ENCODE data around the gene OLFM3. TPM values are rescaled to one million over a fixed set of nuclear protein-coding genes. Genes with fewer than 3 reads are reported as not detected.

The OLFM3 gene
- not detected for total RNA-seq

DNA sequence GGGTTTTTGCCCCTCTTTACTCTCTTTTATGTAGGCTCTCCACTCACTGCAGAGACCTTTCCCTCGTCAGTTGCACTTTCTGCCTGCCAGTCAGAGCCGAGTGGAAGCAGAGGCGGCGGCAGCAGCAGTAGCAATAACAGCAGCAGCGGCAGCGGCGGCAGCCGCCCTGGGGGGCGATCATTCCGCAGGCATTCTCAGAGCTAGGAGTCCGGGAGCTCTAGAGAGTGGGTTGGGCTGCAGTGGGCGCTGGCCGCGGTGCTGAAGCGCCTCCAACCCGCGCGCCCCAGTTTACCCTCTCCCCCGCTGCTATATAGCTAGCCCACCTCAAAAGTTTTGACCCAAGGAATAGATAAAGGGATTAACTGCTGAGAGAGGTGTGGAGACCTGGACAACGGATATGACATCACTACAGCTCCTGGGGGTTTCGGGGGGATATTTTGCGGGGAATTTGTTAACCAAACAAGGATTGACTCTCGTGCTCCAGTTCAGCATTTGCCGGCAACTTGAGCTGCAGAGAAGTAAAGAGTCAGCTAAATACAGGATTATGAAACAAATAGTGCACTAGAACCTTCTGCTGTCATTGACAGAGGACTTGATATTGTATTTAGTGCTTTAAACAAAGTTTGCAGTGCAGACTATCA lies at the start of gene OLFM3:
Gene OLFM3, minus strand, starts transcription at position 102 of the 641 bp plus-strand sequence.
- DNase-seq (ENCODE audit: low spot score), result no peak

DNA sequence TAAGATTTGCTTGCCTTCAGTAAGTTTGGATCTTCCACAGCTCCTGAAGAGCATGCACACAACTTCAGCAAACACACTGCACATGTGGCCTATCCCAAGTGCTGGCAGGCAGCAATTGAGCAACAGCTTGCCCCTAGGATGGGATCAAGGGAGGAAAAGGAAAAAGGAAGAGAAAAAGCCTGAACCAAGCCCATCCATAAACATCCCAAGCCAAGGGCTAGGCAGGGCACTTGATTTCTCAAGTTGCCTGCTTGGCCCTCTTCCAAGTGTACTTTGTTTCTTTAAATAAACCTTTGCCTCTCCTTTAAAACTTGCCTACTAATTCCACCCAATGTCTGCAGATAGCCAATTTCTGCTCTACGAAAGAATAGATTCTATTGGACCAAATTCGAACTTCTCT lies 49.0 kb upstream of the OLFM3 start:
- no peak for DNase-seq (ENCODE audit: low spot score)

DNA sequence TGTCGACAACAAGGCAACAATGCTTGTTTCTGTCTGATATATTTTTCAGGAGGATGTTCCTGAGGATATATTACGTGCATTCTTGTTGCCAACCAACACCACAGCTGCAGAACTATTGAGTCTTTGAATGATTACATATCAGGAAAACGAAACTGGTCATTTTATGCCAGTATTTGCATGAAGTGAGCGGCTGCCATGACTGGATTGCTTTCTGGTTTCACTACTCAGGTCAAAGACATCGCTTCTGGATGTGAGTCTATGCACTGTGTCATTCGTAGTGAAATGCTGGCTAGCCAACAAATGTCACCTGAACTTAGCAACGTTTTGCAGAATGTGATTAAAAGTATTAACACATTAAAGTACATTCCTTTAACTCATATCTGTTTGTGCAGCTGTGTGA lies 35.8 kb upstream of the OLFM3 start:
- DNase-seq (ENCODE audit: low spot score), result no peak

DNA sequence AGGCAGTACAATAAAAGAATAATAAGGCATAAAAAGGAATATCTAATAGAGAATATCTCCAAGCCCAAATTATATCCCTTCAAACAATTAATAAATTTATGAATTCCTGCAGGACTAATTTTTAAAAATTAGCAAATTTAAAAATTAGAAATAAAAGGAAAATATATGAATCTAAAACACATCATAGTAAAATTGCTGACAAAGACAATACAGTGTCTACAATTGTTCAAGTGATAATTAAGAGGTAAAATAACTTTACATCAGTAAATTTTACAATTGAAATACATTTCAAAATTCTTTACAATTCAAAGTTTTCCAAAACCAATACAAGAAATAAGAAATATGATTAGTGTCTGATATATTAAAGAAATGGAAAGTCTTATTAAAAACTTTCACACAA lies 22.8 kb upstream of the OLFM3 start:
- no peak for DNase-seq (ENCODE audit: low spot score)

DNA sequence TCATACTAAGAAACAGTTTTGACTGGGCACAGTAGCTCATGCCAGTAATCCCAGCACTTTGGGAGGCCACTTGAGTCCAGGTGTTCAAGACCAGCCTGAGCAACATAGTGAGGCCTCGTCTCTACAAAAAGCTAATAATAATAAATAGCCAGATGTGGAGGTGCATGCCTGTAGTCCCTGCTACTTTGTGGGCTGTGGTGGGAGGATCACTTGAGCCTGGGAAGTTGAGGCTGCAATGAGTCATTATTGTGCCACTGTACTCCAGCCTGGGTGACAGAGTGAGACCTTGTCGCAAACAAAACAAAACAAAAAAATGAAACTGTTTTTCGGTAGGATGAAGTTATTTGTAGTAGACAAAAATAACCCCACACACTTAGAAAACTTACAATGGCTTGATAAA lies 19.0 kb upstream of the OLFM3 start:
- no peak for DNase-seq (ENCODE audit: low spot score)

DNA sequence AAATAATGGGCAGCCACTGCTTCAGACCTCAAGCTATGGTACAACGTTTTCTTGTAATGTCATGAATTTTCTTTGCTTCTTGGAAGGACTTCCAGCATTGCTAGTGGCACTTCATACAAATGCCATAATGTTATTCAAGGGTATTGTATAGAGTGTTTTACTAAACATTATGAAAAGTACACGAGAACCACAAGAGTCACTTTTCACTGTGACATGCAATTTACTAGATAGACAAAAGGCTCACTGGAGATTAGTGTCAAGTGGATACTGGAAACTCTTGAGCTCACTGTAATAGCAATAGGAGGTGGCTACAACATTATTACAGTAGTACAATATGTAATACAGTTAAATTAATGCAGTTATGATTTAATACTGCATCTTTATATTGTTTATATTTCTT lies 5.3 kb upstream of the OLFM3 start:
- no peak for DNase-seq (ENCODE audit: low spot score)

DNA sequence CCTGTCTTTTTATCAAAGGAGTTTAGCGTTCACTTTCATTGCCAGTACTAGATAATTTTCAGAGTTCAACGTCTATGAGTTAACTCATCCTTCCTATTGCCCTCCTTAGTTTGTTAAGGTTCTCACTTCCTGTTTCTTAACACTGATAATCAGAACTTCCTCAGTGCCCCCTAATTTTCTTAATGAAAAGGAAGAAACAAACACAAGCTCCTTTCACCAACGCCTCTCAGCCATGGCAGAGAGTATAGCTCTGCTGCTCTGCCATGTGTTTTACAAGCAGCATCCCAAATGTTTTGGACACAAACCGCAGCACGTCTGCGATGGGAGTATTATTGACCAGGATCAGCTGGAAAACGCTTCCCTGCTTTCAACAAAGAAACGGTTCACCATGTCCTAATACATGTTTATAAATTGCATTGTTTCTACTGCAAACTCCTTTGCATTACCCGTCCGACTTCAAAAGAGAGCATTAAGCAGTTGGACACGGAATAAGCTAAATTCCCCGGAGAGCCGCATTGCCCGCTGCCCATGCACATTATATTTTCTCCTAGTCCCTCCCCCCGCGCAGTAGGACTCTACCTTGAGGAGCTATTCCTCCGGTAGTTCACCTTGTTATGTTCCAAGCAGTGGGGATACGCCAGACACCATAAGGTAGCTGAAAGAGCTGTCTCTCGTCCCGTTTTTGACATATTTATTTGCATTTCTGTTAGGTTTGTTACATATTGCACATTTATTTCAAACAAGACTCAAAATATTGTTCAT lies 561 bp downstream of the OLFM3 start:
- DNase-seq (ENCODE audit: low spot score), result no peak

DNA sequence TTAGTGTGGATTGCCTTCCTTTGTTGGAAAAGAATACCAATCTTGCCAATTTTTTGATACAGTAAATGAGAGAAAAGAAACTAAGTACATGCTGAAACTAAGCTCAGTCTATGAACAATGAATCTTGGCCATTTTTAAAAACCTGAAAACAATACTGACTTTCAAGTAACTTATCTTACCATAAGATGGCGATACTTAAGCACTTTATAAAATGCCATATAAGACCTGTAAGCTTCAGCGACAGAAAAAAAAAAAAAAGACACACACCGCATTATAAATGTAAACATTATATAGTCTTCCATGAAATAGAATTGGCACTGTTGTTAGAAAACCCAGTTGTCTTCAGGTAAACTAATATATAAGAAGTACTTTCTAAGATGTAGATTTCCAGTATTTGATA lies 3.0 kb downstream of the OLFM3 start:
- no peak for DNase-seq (ENCODE audit: low spot score)

DNA sequence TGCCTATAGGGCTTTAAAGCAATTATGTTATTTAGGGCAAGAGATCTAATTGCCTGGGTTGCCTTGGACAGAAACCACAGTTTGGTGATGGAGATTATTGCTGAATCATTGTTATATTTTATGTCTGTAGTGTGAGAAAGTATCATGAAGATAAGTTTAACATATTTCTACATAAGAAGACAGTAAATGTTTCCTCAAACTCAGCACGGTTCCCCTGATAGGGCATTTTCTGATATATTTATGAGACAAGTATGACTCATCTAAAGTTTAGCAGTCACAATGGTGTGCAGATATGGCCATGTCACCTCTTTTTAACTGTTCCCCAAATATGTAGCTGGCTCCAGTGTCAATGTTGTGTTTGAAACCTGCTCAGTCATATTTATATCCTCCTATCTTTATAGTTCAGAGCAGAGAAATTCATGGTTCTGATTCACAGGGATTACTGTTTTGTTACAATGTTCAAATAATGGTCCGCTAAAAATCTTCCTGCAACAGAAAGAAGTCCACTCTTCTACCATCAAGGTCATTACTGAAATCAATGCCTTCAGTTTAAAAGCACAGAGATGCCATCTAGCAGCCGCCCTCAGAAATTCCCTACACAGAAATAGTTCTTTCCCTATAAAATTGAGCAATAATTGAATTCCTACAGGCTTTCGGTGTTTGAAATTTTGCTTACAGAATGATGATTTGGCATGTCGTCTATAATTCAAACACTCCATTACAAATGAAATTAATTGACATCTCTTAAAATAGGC lies 3.7 kb downstream of the OLFM3 start:
- DNase-seq (ENCODE audit: low spot score), result no peak

DNA sequence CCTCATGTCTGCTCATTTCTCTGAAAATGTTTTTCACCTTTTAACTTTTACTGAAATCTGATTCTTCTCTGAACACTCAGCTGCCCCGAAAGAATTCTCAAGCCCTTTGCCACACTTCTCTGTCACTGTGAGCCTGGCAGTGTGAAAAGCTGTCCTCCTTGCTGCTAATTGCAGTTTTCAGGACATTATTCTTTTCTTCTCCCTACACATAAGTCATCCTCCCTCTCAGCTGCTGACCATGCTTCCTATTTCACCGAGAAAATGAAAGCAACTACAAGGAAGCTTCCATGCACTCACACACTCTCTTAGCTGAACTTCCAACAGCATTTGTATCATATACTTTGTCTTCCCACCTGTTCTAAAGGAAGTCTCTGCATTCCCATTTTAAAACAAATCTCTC lies 15.8 kb downstream of the OLFM3 start:
- no peak for DNase-seq (ENCODE audit: low spot score)

DNA sequence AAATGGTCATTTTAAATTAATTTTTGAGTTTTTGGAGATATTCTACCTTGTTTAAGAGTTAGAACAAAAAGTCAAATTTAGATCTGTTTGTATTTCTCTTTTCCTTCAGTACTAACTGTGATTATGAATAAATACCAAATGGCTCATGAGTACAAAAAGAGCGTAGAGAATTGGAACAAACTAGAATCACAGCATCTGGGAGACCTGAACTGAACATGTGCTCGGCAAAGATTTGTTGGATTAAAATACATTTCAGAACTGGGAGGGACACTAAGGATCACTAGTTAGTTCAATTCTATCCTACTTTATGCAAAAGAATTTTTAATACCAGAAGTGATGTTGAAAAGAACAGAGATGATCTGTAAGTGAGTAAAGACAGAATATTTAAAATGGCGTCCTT lies 19.5 kb downstream of the OLFM3 start:
- DNase-seq (ENCODE audit: low spot score), result no peak

DNA sequence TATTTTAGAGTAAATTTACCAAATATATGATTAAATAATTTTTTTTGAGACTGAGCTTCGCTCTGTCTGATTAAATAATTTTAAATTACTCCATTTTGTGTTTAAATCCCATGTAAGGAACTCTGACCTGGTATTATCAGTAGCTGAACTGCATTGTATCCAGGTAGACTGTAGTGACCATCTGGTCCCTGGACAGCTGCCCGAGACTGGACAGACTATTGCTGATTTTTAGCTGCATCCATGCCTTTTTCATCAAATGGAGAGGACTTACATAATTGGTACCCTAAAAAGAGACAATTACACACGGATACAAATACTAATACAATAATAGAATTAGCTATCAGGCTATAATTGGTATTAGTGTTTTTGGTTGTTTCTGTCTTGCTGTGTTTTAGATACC lies 20.6 kb downstream of the OLFM3 start:
- no peak for DNase-seq (ENCODE audit: low spot score)

DNA sequence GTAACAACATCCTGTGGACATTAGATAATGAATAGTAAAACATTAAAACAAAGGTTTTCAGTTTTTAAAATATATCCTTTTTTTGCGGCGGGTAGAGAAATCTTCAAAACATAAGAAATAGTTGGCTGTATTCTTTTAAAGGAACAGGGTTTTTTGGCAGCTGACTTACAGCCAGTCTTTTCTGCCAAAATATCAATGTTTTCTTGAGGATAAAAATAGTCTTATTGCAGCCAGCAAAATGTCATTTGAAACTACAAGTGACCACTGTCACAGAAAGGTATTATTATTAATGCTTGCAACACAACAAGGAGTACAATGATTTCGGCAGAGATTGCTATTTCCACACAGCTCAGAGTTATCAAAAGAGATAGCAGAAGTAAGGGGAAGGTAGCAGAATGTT lies 21.4 kb downstream of the OLFM3 start:
- no peak for DNase-seq (ENCODE audit: low spot score)

DNA sequence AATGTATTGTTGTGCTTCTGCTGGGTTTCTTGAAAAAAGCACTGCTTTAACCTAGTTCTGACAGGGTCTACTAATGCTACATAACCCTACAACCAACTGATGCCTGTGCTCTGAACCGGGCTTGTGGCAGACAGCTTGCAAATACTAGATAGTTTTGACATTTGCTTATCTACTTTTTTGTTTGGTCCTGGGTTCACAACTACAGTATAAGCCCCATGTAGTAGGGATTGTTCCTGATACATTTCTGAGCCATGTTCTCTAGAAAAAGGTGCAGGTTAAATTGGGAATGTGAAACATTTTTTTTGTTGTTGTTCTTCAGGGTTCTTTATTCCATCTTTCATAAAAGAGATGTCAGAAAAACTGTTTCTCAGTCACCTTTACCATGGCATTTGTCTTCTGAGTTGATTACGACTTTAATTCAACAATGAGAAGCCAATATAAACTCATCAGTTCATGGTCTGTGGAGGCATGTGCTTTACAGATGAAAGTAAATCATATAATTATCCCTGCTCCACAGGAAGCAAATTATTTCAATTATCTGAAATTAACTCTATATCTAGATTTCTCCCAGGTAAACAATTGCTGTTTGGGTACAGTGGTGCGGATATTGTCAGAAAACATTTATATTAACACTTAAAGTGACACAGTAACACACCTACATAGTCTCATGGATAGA lies 22.0 kb downstream of the OLFM3 start:
- no peak for DNase-seq (ENCODE audit: low spot score)

DNA sequence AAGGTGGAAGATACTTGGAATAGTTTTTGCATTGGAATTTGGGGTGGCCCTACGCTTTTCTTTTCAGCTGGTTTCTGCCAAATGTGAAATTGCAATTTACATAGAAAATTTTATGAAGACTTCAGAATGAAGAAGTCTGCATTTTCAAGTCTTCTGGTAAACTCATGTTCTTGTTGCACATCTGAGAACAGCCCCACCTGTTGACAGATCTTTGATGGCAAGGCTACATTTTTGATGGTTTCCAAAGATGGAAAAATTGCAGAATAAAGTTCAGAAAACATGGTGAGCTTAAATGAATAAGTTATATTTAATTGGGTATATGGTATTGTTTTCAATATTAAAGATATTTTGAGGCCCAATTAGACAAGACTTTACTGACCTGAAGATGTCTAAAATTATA lies 25.4 kb downstream of the OLFM3 start:
- no peak for DNase-seq (ENCODE audit: low spot score)

DNA sequence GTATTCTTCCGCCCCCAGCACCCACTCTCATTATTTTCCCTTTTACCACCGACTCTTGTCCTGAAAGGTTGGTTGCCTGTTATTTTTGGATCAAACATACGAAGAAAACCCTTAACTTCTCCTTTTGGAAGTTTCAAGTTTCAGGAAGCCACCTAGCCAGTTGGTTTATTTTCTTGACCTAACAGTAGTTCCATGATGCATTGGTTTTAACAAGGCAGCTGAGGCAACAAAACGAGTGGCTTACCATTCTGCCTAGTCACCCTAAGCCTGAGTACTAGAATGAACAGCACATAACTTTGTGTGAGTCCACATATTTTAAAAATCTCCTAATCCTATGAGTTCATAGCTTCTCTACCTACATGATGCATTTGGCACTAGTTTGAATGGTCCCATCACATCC lies 28.9 kb downstream of the OLFM3 start:
- no peak for DNase-seq (ENCODE audit: low spot score)

DNA sequence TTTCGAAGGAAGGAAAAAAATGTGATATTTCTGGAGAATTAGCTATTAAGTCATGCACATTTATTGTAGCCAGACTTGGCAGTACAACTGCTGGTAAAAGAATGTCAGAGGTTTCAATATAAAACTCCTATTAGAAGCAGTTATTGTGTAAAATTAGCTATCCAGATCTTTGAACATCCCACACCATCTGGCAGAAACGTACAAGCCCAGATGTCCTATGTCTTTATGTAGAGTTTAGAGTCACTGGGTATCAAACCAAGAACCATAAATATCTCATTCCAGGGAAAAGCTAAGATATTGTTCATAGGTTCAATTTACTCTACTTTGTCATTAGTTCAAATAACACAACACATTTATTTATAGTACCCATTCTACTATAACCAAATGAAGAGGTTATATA lies 31.4 kb downstream of the OLFM3 start:
- no peak for DNase-seq (ENCODE audit: low spot score)

DNA sequence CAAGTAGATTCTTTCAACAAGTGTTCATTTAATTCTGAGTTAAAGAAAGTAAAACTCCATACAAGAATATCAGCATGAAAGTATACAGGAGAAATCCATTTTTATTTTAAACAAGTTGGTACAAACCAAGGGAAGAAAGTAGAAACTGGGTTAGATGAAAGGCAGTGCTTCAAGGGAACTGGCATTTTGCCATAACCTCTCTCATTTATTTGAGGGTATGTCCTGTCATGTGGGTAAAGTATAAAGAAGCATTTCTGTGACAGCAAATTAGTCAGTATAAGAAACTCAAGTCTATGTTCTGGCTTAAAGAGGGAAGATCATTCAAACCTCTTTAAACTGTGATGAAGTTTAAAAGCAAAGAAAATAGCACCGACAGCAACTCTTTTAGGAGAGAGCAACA lies 32.0 kb downstream of the OLFM3 start:
- DNase-seq (ENCODE audit: low spot score), result no peak

DNA sequence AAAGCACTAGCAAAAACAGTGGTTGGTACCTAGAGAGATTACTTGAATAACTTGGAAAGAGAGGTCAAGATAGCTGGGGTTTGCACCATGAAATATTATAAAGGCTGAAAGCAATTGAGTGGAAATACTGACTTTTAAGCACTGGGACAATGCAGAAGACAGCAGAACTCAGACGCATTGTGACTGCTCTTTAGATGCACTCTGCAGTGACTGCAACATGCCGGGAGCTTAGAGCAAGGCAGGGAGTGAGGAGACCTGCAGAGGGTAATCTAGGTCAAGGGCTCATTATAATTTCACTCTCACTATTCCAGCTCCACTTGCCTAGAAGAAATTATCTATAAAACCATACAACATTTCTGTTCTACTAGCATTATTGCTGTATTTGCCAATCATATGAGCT lies 36.6 kb downstream of the OLFM3 start:
- no peak for DNase-seq (ENCODE audit: low spot score)

DNA sequence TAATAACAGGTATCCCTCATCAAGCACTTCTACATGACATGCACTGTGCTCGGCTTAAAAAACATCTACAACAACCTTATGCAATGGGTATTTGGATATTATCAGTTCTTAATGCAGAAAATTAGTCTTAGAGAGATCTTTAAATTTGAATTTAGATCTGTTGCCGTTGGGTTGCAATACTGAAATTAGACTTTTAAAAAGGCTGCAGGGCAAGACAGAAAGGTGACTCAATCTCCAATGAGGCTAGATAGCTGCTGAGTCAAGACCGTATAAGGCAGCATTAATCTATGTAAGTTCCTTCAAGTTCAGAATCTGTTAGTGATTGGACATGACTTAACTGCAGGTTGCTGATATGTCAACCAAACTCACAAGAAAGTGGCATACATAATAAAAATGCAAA lies 37.3 kb downstream of the OLFM3 start:
- DNase-seq (ENCODE audit: low spot score), result no peak

DNA sequence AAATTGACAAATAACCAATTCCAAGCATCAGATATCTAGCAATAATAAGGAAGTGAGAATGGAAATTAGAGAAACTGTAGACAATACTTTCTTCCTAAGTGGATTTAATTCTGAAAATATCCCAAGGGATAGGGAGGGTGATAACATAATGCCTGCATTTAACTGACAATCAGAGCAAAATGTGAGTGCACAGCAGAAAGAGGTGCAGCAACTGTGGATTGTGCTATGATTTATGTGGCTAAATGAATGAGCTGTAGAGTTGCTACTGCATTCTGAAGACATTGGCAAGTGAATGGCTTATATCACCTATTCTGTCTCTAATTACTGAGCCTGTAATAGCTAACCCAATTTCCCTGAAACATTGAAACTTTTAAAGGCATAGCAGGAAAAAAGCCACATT lies 39.0 kb downstream of the OLFM3 start:
- no peak for DNase-seq (ENCODE audit: low spot score)

DNA sequence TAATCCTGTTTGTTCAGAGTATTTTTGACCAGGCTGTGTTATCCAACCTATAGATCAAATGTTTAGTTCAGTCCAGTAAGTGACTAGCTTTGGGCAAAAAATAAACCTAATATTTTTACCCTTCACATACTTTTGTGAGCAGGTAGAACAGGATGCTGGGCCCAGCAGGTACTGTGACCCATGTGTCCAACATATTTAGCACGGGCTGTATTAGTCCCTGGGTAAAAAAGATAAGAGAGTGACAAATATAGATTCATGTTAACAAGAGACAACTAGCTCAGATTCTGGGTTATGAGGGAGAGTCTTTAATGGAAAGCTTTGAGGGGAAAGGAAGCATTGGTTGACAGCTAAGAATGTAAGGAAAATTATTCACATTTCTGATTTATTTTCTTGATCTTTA lies 43.1 kb downstream of the OLFM3 start:
- no peak for DNase-seq (ENCODE audit: low spot score)

DNA sequence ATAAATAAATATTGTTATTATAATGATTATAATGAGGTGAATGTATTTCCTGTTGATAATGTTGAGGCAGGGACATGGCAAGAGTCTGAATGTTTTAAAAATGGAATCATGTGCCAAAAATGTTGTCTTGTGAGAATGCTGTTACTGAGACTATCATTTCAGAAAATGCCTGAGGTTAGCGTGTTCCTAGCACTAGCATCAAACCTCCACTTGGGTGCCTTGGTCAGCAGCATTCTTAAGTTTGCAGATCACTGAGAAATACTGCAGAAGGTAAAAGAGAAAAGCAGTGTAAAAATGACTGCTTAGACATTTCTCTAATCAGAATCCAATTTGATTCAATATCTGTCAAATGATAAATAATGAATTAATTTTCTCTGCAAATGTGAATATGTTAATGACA lies 50.8 kb downstream of the OLFM3 start:
- DNase-seq (ENCODE audit: low spot score), result no peak

Measured in ureter (tissue), 1 donor.